Prostate gland (tissue), 2 donors: ENCODE measurements around the gene ZP2.

Experiments
- POLR2A ChIP-seq: fragments of 450-650 bp; IDR thresholded peaks from one replicate; pipeline ENCODE4 v1.6.1; 2016; ENCODE audit warnings: antibody characterized with exemption, mild to moderate bottlenecking
- POLR2AphosphoS5 ChIP-seq: sonication (generic); formaldehyde crosslinking; IDR thresholded peaks from one replicate; pipeline ENCODE4 v1.6.1; 2017; ENCODE audit warnings: antibody characterized with exemption
- TF ChIP-seq, protein P1 (sequence below), 4 experiments: fragments of 200-600 bp in 2 of 4; fragments of 450-650 bp in 2 of 4; sonication (generic) in 2 of 4; IDR thresholded peaks; 1 replicate in 3 of 4; 2 replicates in 1 of 4; pipeline ENCODE4 v1.5.1; 2016 to 2019; ENCODE audit warnings: antibody characterized with exemption in 4 of 4, mild to moderate bottlenecking in 2 of 4, moderate library complexity in 2 of 4

DNA sequence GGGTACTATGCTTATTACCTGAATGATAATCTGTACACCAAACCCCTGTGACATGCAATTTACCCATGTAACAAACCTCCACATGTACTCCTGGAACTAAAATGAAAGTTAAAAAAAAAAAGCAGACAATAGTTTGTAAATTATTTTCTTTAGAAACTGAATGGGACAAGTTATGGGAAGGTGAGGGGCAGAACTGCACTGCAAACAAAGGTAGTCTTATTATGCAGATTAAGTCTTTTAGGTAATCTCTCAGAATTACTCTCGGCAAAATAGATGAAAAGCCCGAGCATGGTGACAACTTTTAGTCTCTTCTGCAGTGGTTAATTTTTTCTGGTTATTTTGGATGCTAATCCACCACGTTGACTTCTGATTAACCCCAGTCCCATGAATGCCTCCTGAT, 27.4 kb downstream of the ZP2 start:
- TF ChIP-seq, protein P1, sequence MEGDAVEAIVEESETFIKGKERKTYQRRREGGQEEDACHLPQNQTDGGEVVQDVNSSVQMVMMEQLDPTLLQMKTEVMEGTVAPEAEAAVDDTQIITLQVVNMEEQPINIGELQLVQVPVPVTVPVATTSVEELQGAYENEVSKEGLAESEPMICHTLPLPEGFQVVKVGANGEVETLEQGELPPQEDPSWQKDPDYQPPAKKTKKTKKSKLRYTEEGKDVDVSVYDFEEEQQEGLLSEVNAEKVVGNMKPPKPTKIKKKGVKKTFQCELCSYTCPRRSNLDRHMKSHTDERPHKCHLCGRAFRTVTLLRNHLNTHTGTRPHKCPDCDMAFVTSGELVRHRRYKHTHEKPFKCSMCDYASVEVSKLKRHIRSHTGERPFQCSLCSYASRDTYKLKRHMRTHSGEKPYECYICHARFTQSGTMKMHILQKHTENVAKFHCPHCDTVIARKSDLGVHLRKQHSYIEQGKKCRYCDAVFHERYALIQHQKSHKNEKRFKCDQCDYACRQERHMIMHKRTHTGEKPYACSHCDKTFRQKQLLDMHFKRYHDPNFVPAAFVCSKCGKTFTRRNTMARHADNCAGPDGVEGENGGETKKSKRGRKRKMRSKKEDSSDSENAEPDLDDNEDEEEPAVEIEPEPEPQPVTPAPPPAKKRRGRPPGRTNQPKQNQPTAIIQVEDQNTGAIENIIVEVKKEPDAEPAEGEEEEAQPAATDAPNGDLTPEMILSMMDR (IDR thresholded peaks at IDR 0.05) = no peak
- TF ChIP-seq POLR2A (no peak), POLR2AphosphoS5 (no peak)
